T-helper 22 cell (primary cell): ENCODE measurements around the gene FAN1.

Experiments used
- DNase-seq: peaks from one replicate; pipeline ENCODE4 v3.0.0-alpha.2; 2020; ENCODE audit warnings: low read depth

FAN1 gene

GRCh38 chr15:30958219-30958618 is 54.5 kb downstream of the FAN1 start:
- DNase-seq, result no peak

- no peak for DNase-seq
These were observed 58.4 kb downstream of the FAN1 start for GRCh38 chr15:30962079-30962478.

GRCh38 chr15:30962659-30963058 is 58.9 kb downstream of the FAN1 start:
- DNase-seq, result no peak

DNA sequence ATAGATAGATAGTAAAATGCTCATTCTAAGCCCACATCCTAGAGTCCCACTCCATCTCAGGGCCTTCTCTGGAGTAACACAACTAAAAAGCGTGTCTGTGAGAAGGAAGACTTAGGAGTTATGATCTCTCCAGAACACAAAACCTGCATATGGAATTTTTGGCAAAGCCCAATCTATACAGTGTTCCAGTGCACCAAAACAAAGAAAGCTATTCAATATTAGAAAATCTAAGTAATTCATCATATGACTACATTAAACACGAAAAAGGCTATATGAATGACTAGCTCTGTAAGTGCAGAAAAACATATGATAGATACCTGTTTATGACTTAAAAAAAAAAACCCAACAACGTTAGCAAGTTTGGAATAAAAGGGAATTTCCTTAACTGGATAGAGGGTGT is 60.0 kb downstream of the FAN1 start:
- no peak for DNase-seq

DNA sequence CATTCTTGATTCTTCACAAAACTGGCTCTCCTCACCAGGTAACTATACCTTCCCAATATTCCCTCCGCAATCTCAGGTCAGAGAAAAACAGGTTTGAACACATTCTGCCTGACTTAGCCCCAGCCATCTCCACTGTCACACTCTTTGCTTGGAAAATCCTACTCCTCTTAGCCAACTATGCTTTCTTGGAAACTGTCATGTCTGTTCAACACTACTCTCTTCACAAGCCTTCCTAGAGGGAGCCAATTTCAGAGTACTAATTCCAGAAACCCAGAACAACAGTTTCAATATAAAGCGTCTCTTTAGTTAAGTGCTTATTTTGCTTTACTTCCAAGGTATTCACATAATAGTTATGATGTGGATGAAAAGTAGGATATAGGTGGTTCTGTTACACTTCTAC is 66.0 kb downstream of the FAN1 start:
- DNase-seq, result no peak

DNA sequence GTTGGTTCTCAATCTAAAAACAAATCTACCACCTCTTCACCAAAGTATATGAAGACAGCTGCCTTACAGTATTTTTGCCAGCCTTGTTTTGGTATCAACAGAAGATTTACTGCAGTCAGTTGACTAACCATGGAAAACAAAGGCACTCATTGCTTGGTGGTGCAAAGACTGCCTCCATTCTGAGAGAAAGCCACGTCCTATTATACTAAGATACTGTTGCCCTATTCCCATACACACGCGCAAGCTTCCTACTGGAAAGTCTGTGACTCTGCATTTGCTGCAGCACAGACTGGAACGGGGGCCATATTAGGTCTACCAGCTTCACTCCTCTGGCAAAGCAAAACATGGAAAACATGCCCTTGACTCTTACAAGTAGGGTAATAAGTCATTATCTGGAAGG is 69.7 kb downstream of the FAN1 start:
- DNase-seq, result no peak

DNA sequence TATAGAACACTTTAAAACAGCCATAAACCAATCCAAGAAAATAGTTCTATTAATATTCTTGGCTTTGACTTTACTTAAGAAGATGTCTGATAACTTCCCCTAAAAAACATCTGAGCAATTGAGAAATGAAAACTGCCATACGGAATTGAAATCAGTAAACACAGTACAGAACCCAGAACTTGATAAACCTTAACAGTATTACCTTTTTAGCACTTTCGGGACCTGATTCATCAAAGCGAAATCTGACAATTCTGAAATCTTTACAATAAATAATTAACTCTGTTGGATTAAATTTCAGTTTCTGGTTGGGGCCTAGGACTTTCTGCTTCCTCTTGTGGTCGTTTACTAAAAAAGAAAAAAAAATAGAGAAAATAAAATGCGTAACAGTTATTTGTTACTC is 70.4 kb downstream of the FAN1 start:
- DNase-seq, result no peak

DNA sequence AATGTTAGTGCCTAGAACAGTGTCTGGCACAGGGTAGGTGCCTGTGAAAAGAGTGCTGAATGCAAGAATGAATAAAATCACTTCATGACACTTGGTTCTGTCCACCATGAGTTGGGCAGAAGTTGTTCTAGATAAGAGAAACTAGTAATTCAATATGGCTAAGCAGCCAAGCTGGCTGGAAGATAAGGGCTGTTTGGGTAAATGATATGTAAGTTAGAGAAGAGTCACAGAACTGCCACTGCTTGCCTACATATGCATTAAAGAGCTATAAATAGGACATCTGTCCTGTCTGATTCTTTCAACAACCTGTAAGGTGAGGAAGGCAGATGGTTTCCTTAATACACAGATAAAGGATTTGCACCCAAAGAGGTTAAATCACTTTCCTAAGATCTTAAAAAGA is 74.6 kb downstream of the FAN1 start:
- no peak for DNase-seq

DNA sequence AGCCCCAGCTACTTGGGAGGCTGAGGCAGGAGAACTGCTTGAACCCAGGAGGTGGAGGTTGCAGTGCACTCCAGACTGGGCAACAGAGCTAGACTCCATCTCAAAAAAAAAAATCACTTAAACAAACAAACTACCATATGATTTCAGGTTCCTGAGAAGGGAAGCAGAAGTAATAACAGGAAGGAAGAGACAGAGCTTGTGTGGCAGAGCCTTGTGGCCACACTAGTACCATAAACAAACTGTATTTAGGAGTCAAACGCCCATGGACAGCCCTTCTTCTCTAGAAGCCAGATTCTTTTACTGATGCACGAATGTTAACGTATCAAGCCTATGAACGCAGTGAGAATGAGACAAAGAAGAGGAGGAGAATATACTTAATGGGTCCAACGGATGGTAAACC is 75.7 kb downstream of the FAN1 start:
- DNase-seq, result no peak

GRCh38 chr15:30984118-30984517 is 80.4 kb downstream of the FAN1 start:
- no peak for DNase-seq

DNA sequence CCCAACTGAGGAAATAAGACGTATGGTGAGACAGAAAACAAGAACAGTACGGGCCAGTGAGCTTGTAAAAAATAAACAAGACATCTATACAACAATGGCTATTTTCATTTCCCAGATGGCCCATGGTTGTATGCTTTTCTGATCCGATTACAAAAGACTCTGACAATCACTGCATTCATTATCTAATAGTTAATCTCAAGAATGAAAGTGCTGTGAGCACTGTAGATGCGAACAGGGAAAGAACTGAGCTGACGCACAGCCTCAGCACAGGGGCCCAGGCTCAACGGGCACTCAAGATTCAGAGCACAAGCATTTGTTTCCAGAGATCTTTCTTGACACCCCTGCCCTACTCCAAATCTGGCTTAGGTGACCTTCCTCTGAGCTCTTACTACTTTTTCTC is 80.8 kb downstream of the FAN1 start:
- DNase-seq, result no peak

- no peak for DNase-seq
These were observed 81.4 kb downstream of the FAN1 start for GRCh38 chr15:30985081-30985531.

GRCh38 chr15:30990036-30990435 is 86.3 kb downstream of the FAN1 start:
- no peak for DNase-seq

DNA sequence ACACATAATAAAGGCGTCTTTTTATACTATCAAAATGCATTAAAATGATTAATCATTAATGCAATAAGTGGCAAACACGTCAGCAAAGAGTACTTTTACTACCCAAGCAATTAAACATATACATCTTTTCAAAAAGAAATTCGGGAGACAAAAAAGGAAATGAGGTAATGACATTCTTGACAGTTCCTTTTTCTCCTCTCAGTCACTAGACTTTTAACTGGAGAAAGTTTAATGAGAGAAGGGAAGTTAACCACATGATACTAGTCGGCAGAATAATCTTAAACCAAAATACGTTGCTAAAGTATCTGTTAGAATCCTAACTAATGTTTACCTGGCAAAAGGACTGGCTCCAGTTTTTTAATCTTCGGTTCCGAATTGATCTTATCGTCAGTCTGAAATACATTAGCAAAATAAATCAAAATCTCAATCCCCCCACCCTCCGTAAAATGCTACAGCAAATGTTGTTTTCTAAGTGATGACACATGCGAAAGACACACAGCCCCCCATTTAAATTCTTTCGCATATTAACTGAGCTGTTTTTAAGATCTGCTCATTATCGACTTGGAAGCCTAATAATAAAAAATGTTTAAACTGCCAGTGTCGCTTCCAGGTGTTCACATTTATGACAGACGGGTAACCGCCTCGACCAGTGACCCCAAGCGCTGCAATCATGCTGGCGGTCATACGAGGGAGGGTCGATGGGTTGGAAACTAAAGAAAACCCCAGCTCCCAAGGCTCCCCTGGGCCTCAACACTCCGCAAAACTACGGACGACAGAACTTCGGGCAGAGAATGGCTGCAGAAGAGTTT is 86.9 kb downstream of the FAN1 start:
- DNase-seq, result no peak

- peak; percentile 57 for DNase-seq
These were observed 87.8 kb downstream of the FAN1 start, which contains the start of gene MTMR10 for GRCh38 chr15:30991255-30992235. Gene MTMR10 (minus strand): TSS chr15:30991628. CDS start chr15:30991506, 122 bp downstream.

DNA sequence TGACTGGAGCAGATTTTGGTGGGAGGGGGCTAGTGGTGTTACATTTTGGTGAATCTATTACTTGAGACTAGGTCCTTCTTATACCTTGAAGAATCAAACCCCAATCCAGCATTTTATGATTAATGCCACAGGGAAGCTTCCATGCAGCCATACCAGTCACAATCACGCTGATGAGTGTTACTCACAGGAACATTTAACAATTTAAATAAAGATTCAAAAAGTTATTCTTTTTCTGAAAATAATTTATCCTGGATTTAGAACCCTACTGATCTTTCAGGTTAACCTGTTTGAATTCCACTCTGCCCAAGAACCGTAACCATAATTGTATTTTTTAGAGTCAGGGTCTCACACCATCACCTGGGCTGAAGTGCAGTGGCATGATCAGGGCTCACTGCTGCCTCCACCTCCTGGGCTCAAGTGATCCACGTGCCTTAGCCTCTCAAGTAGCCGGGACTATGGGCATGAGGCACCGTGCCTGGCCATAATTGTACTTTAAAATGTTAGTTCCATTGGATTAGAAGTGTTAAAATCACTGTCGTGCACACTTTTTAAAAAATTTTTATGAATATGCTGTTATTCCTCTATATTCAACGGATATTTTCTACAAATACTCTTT is 88.6 kb downstream of the FAN1 start:
- no peak for DNase-seq
